HEK293 (cell line): ENCODE data around the gene PSTK.

ENCODE experiments used
- CTCF ChIA-PET: fragments of 350-600 bp; formaldehyde crosslinking; extraction: SDS; loops from one replicate; lab custom pipeline; 2021; ENCODE audit warnings: antibody characterized with exemption; lab: Yijun Ruan, JAX
- POLR2A ChIA-PET: fragments of 300-600 bp; formaldehyde crosslinking; extraction: SDS; loops from one replicate; lab custom pipeline; 2020; ENCODE audit warnings: antibody characterized with exemption, inconsistent platforms; lab: Yijun Ruan, JAX
- H3K27ac ChIP-seq: fragments of 200-500 bp; sonication (Bioruptor generic); 2 replicates; pipeline ENCODE4 v1.5.1; 2014; ENCODE audit warnings: low read depth, low read length, control low read depth, inconsistent platforms; ENCODE audit errors: extremely low read depth
- H3K36me3 ChIP-seq, 2 experiments: fragments of 200-500 bp in 1 of 2; sonication (Bioruptor generic) in 1 of 2; 1 replicate in 1 of 2; 2 replicates in 1 of 2; pipeline ENCODE4 v1.5.1; 2014 to 2017; ENCODE audit warnings: inconsistent platforms in 2 of 2, low read length in 2 of 2; ENCODE audit not compliant: control insufficient read depth in 2 of 2, insufficient read depth in 1 of 2
- H3K4me1 ChIP-seq: fragments of 200-500 bp; sonication (Bioruptor generic); 2 replicates; pipeline ENCODE4 v1.5.1; 2014; ENCODE audit warnings: mild to moderate bottlenecking, low read length, inconsistent platforms; ENCODE audit not compliant: control insufficient read depth, insufficient read depth
- H3K4me3 ChIP-seq: 2 replicates; pipeline ENCODE4 v1.5.1; 2011; ENCODE audit warnings: low read depth, mild to moderate bottlenecking, control low read depth, low read length, moderate library complexity
- H3K9me3 ChIP-seq: fragments of 200-500 bp; sonication (Bioruptor generic); 2 replicates; pipeline ENCODE4 v1.5.1; 2014; ENCODE audit warnings: low read depth, low read length, inconsistent platforms; ENCODE audit not compliant: control insufficient read depth, insufficient read depth
- HOXA7 ChIP-seq: sonication (generic); formaldehyde crosslinking; IDR thresholded peaks from 2 replicates; pipeline ENCODE4 v1.8.1; 2022; ENCODE audit warnings: missing genetic modification reagents, borderline replicate concordance
- KLF16 ChIP-seq: fragments of 450-650 bp; formaldehyde crosslinking; IDR thresholded peaks from 2 replicates; pipeline ENCODE4 v1.5.1; 2017; ENCODE audit warnings: missing biosample characterization, missing genetic modification characterization
- SALL2 ChIP-seq: fragments of 450-650 bp; formaldehyde crosslinking; IDR thresholded peaks from 2 replicates; pipeline ENCODE4 v1.5.0; 2017; ENCODE audit warnings: missing biosample characterization, mild to moderate bottlenecking, missing genetic modification characterization, borderline replicate concordance
- SETDB1 ChIP-seq: IDR thresholded peaks from one replicate; pipeline ENCODE4 v1.6.1; 2017; ENCODE audit warnings: mild to moderate bottlenecking, low read length, moderate library complexity, mixed read lengths; ENCODE audit not compliant: insufficient read length
- YY2 ChIP-seq: fragments of 450-650 bp; formaldehyde crosslinking; IDR thresholded peaks from 2 replicates; pipeline ENCODE4 v1.5.1; 2016; ENCODE audit warnings: missing biosample characterization, missing genetic modification characterization
- ZEB2 ChIP-seq: fragments of 450-650 bp; formaldehyde crosslinking; IDR thresholded peaks from 2 replicates; pipeline ENCODE4 v1.5.1; 2016; ENCODE audit warnings: missing biosample characterization, missing genetic modification characterization
- ZIC2 ChIP-seq: fragments of 450-650 bp; formaldehyde crosslinking; IDR thresholded peaks from 2 replicates; pipeline ENCODE4 v1.5.1; 2016; ENCODE audit warnings: missing biosample characterization, missing genetic modification characterization
- ZNF112 ChIP-seq: fragments of 450-650 bp; formaldehyde crosslinking; IDR thresholded peaks from 2 replicates; pipeline ENCODE4 v1.5.0; 2017; ENCODE audit warnings: missing biosample characterization, missing genetic modification characterization
- ZNF148 ChIP-seq: fragments of 450-650 bp; formaldehyde crosslinking; IDR thresholded peaks from 2 replicates; pipeline ENCODE4 v1.5.0; 2017; ENCODE audit warnings: missing biosample characterization, missing genetic modification characterization, borderline replicate concordance
- ZNF169 ChIP-seq: fragments of 450-650 bp; formaldehyde crosslinking; IDR thresholded peaks from 2 replicates; pipeline ENCODE4 v1.5.1; 2016; ENCODE audit warnings: missing biosample characterization, missing genetic modification characterization
- ZNF19 ChIP-seq: fragments of 450-650 bp; formaldehyde crosslinking; IDR thresholded peaks from 2 replicates; pipeline ENCODE4; 2016; ENCODE audit warnings: missing biosample characterization, missing genetic modification characterization, low read depth
- ZNF211 ChIP-seq: fragments of 450-650 bp; formaldehyde crosslinking; IDR thresholded peaks from 2 replicates; pipeline ENCODE4 v1.5.1; 2016; ENCODE audit warnings: low read depth, missing biosample characterization, missing genetic modification characterization
- ZNF239 ChIP-seq: fragments of 450-650 bp; formaldehyde crosslinking; IDR thresholded peaks from 2 replicates; pipeline ENCODE4 v1.5.1; 2016; ENCODE audit warnings: missing biosample characterization, missing genetic modification characterization
- ZNF266 ChIP-seq: fragments of 450-650 bp; formaldehyde crosslinking; IDR thresholded peaks from 2 replicates; pipeline ENCODE4 v1.5.1; 2016; ENCODE audit warnings: missing biosample characterization, missing genetic modification characterization, low read depth
- ZNF335 ChIP-seq: fragments of 450-650 bp; formaldehyde crosslinking; conservative IDR thresholded peaks from 2 replicates; pipeline ENCODE4 v1.5.1; 2016; ENCODE audit warnings: missing biosample characterization, missing genetic modification characterization
- ZNF391 ChIP-seq: fragments of 450-650 bp; formaldehyde crosslinking; IDR thresholded peaks from 2 replicates; pipeline ENCODE4 v1.5.1; 2016; ENCODE audit warnings: low read depth, missing biosample characterization, missing genetic modification characterization, borderline replicate concordance
- ZNF433 ChIP-seq: fragments of 450-650 bp; formaldehyde crosslinking; IDR thresholded peaks from 2 replicates; pipeline ENCODE4 v1.5.1; 2016; ENCODE audit warnings: missing biosample characterization, missing genetic modification characterization, low read depth
- ZNF510 ChIP-seq: fragments of 450-650 bp; formaldehyde crosslinking; IDR thresholded peaks from 2 replicates; pipeline ENCODE4 v1.5.1; 2018; ENCODE audit warnings: mild to moderate bottlenecking, missing genetic modification characterization, missing biosample characterization; ENCODE audit not compliant: insufficient replicate concordance
- ZNF529 ChIP-seq: fragments of 450-650 bp; formaldehyde crosslinking; IDR thresholded peaks from 2 replicates; pipeline ENCODE4 v1.5.1; 2017; ENCODE audit warnings: missing genetic modification characterization, missing biosample characterization; ENCODE audit not compliant: insufficient replicate concordance
- ZNF629 ChIP-seq: fragments of 450-650 bp; formaldehyde crosslinking; IDR thresholded peaks from 2 replicates; pipeline ENCODE4 v1.5.1; 2017; ENCODE audit warnings: missing biosample characterization, missing genetic modification characterization
- ZNF777 ChIP-seq: fragments of 450-650 bp; formaldehyde crosslinking; IDR thresholded peaks from 2 replicates; pipeline ENCODE4 v1.5.1; 2017; ENCODE audit warnings: missing biosample characterization, missing genetic modification characterization, borderline replicate concordance
- ZNF792 ChIP-seq: fragments of 450-650 bp; formaldehyde crosslinking; IDR thresholded peaks from 2 replicates; pipeline ENCODE4 v1.5.1; 2016; ENCODE audit warnings: missing biosample characterization, missing genetic modification characterization
- TF ChIP-seq, protein P1 (sequence below): sonication (generic); formaldehyde crosslinking; IDR thresholded peaks from 2 replicates; pipeline ENCODE4 v1.8.1; 2022; ENCODE audit warnings: mild to moderate bottlenecking, moderate library complexity, missing genetic modification reagents

The PSTK gene

GRCh38 chr10:122966879-122967278 lies 13.3 kb upstream of the PSTK start:
- peaks cover 0 to 4% of the 10 kb centered on the region in 2 experiments; a peak in 1 of 3 replicates for H3K36me3 ChIP-seq
- CTCF ChIA-PET, result no interaction called here
- POLR2A ChIA-PET, result no interaction called here
- no peak overlapping the region for H3K27ac ChIP-seq
- TF ChIP-seq ZNF529 (tag by site-specific recombination) (peak; percentile 90), ZNF148 (tag by site-specific recombination) (no peak), HOXA7 (no peak), ZNF266 (tag by site-specific recombination) (no peak), ZEB2 (no peak), SETDB1 (peak; percentile 75)
- no peaks in the 10 kb centered on the region; the same call in 1 of the 2 replicates for H3K9me3 ChIP-seq
- H3K4me1 ChIP-seq, result no peaks in the 10 kb centered on the region
- no peak overlapping the region for H3K4me3 ChIP-seq

GRCh38 chr10:122968698-122969097 lies 11.5 kb upstream of the PSTK start:
- Histone ChIP-seq H3K4me3 (no peak overlapping the region), H3K9me3 (no peaks in the 10 kb centered on the region; the same call in 1 of the 2 replicates), H3K36me3 (peaks cover 0 to 4% of the 10 kb centered on the region in 2 experiments; a peak in 1 of 3 replicates), H3K4me1 (no peaks in the 10 kb centered on the region), H3K27ac (no peak overlapping the region)
- TF ChIP-seq ZNF335 (no peak), ZNF629 (tag by site-specific recombination) (no peak), ZNF391 (tag by site-specific recombination) (no peak), ZNF211 (no peak), ZNF510 (tag by site-specific recombination) (no peak), ZNF239 (tag by site-specific recombination) (no peak), ZNF112 (tag by site-specific recombination) (no peak), SALL2 (tag by site-specific recombination) (no peak), ZNF433 (tag by site-specific recombination) (no peak), ZNF169 (tag by site-specific recombination) (no peak), ZIC2 (tag by site-specific recombination) (no peak), KLF16 (tag by site-specific recombination) (no peak), ZNF19 (no peak), YY2 (no peak), ZNF792 (tag by site-specific recombination) (no peak), ZNF777 (tag by site-specific recombination) (no peak)
- TF ChIP-seq, protein P1, sequence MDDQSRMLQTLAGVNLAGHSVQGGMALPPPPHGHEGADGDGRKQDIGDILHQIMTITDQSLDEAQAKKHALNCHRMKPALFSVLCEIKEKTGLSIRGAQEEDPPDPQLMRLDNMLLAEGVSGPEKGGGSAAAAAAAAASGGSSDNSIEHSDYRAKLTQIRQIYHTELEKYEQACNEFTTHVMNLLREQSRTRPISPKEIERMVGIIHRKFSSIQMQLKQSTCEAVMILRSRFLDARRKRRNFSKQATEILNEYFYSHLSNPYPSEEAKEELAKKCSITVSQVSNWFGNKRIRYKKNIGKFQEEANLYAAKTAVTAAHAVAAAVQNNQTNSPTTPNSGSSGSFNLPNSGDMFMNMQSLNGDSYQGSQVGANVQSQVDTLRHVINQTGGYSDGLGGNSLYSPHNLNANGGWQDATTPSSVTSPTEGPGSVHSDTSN (CRISPR knock-in tag), result no peak
- POLR2A ChIA-PET, result no interaction called here
- CTCF ChIA-PET, result interaction anchor here (0.8 to 1.5 kb wide), 2 partner anchors 10 to 13 kb away, joined by 4 to 6 read pairs; no protein-coding TSS in a partner anchor
